ENCODE measurements around the gene WRNIP1.

DNA sequence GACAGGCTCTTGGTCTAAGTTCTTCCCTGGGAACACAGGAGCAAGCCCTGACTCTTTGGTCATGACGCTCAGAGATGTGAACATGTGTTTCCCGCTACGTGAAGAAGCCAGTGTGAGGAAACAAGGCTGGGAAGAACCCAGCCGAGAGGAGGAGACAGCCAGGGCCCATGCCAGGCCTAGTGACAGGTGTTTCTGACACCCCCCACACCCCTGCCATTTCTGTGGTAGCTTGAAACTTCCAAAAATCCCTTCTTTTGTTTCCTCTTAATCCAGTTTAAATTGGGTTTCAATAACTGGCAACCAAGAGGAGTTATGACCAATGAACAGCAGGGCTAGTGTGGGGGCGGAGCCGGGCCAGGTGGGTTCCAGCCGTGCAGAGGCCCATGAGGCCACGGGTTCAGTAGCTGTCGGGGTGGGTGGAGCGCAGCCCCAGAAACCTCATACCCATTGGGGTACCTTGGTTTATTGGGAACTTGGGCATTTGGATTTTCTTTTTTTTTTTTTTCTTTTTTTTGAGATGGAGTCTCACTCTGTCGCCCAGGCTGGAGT lies 33.5 kb downstream of the WRNIP1 start:
- TF ChIP-seq, protein P1, sequence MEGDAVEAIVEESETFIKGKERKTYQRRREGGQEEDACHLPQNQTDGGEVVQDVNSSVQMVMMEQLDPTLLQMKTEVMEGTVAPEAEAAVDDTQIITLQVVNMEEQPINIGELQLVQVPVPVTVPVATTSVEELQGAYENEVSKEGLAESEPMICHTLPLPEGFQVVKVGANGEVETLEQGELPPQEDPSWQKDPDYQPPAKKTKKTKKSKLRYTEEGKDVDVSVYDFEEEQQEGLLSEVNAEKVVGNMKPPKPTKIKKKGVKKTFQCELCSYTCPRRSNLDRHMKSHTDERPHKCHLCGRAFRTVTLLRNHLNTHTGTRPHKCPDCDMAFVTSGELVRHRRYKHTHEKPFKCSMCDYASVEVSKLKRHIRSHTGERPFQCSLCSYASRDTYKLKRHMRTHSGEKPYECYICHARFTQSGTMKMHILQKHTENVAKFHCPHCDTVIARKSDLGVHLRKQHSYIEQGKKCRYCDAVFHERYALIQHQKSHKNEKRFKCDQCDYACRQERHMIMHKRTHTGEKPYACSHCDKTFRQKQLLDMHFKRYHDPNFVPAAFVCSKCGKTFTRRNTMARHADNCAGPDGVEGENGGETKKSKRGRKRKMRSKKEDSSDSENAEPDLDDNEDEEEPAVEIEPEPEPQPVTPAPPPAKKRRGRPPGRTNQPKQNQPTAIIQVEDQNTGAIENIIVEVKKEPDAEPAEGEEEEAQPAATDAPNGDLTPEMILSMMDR (IDR thresholded peaks at IDR 0.05) = no peak
- no peak for TF ChIP-seq EZH2 (IDR thresholded peaks at IDR 0.05)

Measured in neural progenitor cell (in vitro differentiated cells).